CD4-positive, alpha-beta T cell treated with Interleukin-2 at 100 ng/mL for 4 hours (primary cell): ENCODE measurements around the gene GLCCI1.

Experiments
- DNase-seq: peaks from one replicate; pipeline ENCODE4 v3.0.0-alpha.2; 2020; ENCODE audit warnings: low spot score

Gene GLCCI1

GRCh38 chr7:8103282-8103681 is 134.7 kb downstream of the GLCCI1 start:
- no peak for DNase-seq

- no peak for DNase-seq
Measured at GRCh38 chr7:8105449-8106095, 137.0 kb downstream of the GLCCI1 start.

GRCh38 chr7:8109196-8110022 is 140.8 kb downstream of the GLCCI1 start:
- no peak for DNase-seq

- DNase-seq = no peak
Measured at GRCh38 chr7:8111282-8111960, 142.8 kb downstream of the GLCCI1 start.

GRCh38 chr7:8112685-8113084 is 144.1 kb downstream of the GLCCI1 start:
- DNase-seq = no peak

- DNase-seq = no peak
Measured at GRCh38 chr7:8113184-8113583, 144.6 kb downstream of the GLCCI1 start.

- no peak for DNase-seq
Measured at GRCh38 chr7:8114175-8114574, 145.6 kb downstream of the GLCCI1 start.

GRCh38 chr7:8115547-8116402 is 147.2 kb downstream of the GLCCI1 start:
- DNase-seq = no peak

GRCh38 chr7:8117195-8117594 is 148.6 kb downstream of the GLCCI1 start:
- DNase-seq = no peak

- no peak for DNase-seq
Measured at GRCh38 chr7:8119262-8119661, 150.7 kb downstream of the GLCCI1 start.

GRCh38 chr7:8120390-8121058 is 151.9 kb downstream of the GLCCI1 start:
- DNase-seq = no peak

- no peak for DNase-seq
Measured at GRCh38 chr7:8121243-8121642, 152.6 kb downstream of the GLCCI1 start.

- peak; percentile 88 for DNase-seq
Measured at GRCh38 chr7:8125680-8126444, 157.3 kb downstream of the GLCCI1 start.

GRCh38 chr7:8126601-8127167 is 158.1 kb downstream of the GLCCI1 start:
- DNase-seq = no peak

- DNase-seq = peak; percentile 56
Measured at GRCh38 chr7:8128449-8129317, 160.1 kb downstream of the GLCCI1 start.

- peak; percentile 66 for DNase-seq
Measured at GRCh38 chr7:8129318-8129659, 160.7 kb downstream of the GLCCI1 start.

- no peak for DNase-seq
Measured at GRCh38 chr7:8130663-8131062, 162.1 kb downstream of the GLCCI1 start.

GRCh38 chr7:8131694-8132605 is 163.4 kb downstream of the GLCCI1 start:
- DNase-seq = peak; percentile 71
